D341Med (cell line): ENCODE results near the gene SCGB3A2.

Experiments used
- DNase-seq: peaks from one replicate; pipeline ENCODE4 v3.0.0; 2012; ENCODE audit warnings: low spot score

Gene SCGB3A2

DNA sequence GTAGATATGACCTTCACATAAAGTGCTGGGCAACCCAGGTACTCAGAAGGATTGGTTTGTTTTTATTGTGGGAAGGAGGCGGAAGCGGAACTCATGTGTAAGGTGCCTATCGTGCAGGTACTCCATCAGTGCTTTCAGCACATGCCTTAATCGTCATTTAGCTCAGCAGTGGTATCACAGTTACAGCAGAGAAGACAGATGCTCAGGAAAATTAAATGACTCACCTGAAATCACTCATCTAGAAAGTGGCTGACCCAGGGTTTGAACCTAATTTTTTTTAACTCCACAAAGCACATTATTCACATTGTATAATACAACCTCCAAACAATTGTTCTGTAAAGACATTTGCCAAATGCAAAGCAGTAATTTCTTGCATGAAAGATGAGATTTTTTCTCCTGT, 25.6 kb downstream of the SCGB3A2 start:
- DNase-seq, result no peak

DNA sequence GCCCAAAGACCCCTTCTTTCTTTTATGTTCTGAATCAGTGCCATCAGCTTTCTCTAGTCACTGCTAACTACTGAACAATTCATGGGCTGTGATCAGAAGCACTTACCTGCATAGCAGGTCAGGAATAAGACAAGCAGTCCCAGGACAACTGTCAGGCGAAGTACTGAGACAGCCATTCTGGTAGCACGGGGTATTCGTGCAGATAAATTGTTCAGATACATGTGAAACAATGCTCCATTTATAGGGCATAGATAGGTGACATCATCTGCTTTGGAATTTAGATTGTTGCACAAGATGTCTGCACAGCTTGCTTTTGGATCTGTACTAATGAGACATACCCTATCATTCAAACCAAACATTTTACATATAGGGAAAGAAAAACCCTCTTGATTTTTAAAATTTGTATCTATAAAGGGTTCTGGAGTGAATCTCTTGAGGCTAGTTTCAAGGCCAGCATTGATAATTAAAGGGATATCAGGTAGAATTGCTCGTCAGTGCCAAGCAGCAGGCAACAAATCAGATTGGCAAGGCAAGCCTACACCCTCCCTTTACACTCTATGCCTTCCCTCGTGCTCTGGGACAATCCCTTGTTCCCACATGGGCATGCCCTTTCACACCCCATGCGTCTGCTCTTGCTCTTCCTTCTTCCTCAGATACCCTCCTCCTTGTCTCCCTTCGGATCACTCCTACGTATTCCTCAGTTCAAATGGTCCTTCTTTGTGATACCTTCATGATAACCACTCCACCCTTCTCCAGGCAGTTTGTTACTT, 28.0 kb downstream of the SCGB3A2 start, which contains the start of gene C5orf46:
Gene C5orf46, minus strand, starts transcription at position 213 of the 770 bp plus-strand sequence. Its CDS starts 37 bp downstream, at position 176.
- DNase-seq, result no peak

DNA sequence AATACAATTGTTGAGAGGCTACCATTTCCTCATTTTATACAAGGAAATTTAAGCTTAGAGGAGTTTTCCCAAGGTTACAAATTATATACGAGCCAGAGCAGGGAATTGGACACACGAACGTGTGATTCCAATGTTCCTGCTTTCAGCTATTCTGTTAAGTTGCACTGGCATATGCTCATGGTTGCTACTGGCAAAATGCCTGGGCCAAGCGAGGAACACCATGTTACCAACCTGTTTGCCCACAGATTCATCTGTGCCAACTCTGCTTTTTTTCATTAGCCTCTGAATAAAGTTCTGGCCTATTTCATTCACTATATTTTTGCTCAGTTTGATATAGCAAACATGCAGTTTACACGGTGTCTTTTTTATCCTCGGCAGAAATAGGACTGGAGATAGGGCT, 32.9 kb downstream of the SCGB3A2 start:
- no peak for DNase-seq

GRCh38 chr5:147912011-147912410, 33.5 kb downstream of the SCGB3A2 start:
- DNase-seq, result no peak

GRCh38 chr5:147913786-147914185, 35.3 kb downstream of the SCGB3A2 start:
- no peak for DNase-seq

DNA sequence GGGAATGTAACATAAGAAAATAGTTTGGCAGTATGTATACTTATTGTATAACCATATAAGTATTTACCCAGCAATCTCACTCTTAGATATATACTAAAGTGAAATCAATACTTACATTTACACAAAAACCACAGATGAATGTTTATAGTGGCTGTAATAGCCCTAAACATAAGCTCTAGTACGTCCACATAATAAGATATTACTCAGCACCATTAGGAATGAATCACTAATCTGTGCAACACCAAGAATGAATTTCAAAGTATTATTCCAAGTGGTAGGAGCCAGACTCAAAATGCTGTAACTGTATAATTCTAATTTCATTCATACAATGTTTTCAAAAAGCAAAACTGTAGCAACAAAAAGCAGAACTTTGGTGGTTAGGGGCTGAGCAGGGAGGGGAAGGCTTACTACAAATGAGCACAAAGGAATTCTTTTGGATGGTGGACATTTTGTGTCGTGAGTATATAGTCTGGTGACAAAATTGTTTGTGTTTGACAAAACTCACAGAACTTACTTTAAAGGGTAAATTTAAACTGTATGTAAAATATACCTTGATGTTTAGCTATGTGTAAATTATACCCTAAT, 39.7 kb downstream of the SCGB3A2 start:
- DNase-seq, result no peak

DNA sequence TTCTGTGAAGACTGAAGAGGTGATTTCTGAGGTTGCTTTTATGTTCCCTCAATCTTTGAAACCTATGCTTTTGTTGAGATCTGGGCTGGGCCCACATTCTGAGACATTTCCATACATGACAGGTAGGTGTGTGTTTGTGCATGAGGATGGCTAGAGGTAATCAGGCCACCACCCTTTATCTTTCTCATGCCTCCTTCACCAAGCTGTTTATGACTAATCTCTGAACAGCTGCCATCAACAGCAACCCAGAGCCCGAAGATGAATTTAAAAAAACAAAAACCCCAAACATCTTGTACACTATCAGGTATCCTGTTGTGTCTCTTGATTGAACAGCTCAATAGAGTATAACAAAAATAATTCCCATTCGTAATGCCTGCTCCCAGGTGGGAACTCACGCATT, 40.4 kb downstream of the SCGB3A2 start:
- no peak for DNase-seq

GRCh38 chr5:147920420-147921030, 42.0 kb downstream of the SCGB3A2 start:
- DNase-seq, result no peak

- no peak for DNase-seq
Observed at GRCh38 chr5:147921136-147921535, 42.6 kb downstream of the SCGB3A2 start.

- no peak for DNase-seq
Observed at GRCh38 chr5:147925020-147925419, 46.5 kb downstream of the SCGB3A2 start.

DNA sequence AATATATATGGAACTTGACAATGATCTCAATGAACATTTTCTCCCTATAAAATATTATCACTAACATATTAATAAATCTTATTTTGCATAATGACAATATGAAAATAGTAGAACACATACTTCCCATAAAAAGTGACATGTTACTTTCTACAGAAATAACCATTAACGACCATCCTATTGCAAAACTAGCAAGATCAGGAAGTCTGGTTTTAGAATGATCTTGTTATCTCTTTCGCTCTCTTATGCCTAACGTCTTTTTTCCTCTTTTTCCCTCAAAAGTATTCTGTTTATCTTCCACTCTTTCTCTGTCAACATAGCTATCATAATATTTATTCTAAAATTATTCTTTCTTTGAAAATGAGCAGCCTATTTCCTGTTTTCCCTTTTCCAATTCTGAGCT, 49.4 kb downstream of the SCGB3A2 start:
- no peak for DNase-seq

- DNase-seq, result no peak
Observed at GRCh38 chr5:147930769-147931168, 52.3 kb downstream of the SCGB3A2 start.
